Eye (tissue), 1 donor: ENCODE measurements around the gene STXBP1.
"Not testable (repeated sequence)": the region's sequence is repeated elsewhere in the genome, so short reads cannot be mapped to it uniquely, and the experiment has no call there.

Source experiments
- DNase-seq: peaks from one replicate; pipeline ENCODE4 v3.0.0-alpha.2; 2015

The STXBP1 gene

DNA sequence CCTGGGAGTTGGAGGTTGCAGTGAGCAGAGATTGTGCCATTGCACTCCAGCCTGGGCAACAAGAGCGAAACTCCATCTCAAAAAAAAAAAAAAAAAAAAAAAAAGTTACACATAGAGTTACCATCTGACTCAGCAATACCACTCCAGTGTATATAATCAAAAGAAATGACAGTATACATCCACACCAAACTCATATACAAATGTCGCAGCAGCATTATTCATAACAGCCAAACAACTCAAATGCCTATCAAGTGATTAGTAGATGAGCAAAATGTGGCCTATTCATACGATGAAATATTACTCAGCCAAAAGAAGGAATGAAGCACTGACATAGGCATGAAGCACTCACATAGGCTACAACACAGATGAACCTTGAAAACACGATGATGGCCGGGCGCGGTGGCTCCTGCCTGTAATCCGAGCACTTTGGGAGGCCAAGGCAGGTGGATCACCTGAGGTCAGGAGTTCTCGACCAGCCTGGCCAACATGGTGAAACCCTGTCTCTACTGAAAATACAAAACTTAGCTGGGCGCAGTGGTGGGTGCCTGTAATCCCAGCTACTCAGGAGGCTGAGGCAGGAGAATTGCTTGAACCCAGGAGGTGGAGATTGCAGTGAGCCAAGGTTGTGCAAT, 9.4 kb downstream of the STXBP1 start:
- DNase-seq, result not testable (repeated sequence)

DNA sequence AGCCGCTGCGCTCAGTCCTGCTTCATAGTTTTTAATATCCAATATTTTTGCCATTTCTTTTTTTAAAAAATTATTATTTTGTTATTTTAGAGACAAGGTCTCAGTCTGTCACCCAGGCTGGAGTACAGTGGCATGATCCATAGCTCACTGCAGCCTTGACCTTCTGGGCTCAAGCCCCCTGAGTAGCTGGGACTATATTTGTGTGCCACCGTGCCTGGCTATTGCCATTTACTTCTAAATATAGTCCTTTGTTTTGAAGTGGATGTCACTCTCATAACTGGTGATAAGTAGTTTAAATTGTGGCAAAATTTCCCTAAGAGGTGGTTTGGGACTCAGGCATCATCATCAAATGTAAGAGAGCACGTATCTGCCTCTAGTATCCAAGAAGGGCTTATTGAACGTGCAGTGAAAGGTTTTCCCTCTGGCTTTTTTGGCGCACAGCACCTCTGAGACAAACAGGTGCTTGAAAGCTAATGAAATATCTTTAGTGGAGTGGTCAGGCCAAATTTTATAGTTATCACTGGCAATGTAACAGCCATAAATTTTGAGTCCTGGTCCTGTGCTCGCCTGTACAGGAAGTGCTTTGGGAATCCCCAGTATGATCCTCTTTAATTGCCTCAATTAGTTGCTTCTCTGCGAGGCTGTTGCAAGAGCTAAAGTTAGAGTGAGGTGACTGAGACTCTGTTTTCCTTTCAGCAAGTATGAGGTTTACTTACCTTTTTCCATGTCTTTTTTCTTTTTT, 14.8 kb downstream of the STXBP1 start:
- no peak for DNase-seq

DNA sequence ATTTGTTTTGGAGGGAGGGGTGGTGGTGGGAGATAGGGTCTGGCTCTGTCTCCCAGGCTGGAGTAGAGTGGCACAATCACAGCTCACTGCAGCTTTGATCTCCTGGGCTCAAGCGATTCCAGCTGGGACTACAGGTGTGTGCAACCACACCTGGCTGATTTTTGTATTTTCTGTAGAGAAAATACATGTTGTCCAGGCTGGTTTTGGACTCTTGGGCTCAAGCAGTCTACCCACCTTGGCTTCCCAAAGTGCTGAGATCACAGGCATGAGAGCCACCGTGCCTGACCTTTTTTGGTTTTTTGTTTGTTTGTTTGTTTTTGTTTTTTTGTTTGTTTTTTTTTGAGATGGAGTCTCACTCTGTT, 15.4 kb downstream of the STXBP1 start:
- no peak for DNase-seq

DNA sequence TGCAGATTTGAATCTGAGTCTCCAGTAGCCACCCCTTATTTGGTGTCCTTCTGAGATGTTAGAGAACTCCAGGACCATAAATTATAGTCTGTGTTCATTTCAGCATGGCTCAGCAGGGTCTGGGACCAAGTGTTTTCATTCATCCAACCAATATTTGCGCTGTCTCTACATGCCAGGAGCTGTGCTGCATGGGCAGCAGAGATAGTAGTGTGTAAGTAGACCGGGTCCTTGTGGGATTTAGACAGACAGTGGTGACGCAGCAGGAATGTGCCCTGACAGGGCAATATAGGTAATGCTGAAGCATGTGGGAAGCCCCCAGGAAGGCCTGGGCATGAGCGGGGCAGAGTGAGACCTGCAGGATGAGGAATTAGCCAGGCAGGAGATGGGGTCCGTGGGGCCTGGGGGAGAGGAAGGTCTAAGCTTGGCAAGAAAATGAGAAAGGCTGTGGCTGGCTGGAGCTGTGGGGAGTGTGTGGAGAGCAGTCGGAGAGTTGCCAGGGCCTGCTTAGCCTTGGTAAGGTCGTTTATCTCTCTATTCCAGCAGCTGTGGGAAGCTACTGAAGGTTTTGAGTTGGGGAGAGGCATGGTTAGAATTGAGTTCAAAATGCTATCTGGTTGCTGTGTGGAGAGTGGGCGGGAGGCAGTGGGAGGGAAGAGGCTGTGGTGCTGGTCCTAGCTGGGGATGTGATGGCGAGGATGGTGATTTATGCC, 16.8 kb downstream of the STXBP1 start:
- DNase-seq, result no peak

DNA sequence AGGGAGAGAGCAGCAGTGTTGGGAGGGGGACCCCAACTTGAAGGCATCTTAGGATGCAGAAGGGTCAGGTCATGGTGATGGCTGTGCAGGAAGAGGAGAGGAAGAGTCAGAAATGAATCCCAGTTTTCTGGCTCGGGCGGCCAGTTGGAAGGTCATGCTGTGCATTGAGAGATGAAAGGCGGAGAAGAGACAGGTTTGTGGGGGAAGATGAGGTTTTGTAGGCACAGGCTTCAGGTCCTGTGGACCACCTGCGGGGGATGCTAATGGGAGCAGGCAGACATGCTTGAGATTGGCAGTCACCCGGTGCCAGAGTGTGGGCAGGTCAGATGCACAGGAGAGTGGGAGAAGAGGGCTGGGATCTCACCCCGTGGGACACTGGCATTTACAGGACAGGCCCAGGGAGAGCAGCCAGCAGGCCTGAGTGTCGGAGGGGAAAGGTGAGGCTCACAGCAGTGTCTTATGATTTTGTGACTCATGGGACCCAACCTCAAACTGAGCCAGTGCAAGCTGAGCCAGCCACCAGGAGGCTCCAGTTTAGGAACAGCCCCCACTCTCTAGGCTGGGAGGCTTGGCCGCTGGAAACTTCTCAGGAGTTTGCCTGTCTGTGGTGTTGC, 17.5 kb downstream of the STXBP1 start:
- DNase-seq, result no peak

DNA sequence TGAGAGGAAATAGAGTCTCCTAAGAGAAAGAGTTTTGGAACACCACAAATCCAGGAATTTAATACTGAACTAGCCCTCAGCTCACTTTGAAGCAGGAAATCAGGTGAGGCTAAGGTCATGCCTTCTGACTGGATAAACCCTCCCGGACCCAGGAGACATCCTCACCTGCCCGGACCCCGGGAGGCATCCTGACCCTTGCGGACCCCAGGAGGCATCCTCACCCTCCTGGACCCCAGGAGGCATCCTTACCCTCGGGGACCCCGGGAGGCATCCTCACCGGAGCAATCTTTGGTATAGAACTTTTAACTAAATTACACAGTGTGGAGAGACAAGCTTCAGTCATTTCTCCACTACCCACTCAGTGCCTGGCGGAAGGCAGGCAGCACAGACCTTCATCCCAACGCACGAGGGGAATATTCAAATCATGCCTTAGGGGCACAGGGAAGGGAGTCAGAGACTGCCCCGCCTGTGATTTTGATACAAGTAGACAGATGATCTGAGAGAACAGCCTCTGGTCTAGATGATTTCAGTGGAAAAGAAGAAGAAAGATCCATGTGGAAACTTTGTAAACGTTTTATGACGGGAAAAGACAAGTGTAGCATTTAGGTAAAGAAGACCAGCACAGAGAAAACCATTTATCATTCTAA, 21.3 kb downstream of the STXBP1 start:
- peak; percentile 78 for DNase-seq

DNA sequence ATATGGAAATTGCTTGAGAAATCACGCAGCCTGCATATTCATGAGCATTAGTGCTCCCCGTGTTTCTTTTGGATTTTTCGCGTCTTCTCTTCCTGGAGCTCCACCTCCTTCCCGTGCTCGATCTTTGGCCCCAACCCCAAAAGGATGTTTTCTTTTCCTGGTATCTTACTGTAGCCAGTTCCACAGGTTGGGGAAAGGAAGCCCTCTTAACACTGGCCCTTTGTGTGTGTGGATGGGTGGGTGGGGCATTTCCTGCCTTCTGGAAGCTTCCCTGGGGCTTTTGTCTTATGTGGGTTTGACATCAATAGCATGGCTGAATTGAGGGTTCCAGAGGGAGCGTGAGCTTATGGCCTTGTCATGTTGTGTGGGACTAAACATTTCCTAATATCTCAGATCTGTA, 21.9 kb downstream of the STXBP1 start:
- DNase-seq, result no peak

DNA sequence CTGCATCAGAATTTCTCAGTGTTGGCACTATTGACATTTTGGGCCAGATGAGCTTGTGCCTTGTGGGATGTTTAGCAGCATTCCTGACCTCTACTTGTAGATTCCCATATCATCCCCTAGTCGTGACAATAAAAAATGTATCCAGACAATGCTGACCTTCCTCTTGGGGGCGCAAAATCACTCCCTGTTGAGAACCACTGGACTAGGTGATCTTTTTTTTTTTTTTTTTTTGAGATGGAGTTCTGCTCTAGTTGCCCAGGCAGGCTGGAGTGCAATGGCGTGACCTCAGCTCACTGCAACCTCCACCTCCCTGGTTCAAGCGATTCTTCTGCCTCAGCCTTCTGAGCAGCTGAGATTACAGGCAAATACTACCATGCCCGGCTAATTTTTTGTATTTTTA, 22.6 kb downstream of the STXBP1 start:
- DNase-seq, result no peak

DNA sequence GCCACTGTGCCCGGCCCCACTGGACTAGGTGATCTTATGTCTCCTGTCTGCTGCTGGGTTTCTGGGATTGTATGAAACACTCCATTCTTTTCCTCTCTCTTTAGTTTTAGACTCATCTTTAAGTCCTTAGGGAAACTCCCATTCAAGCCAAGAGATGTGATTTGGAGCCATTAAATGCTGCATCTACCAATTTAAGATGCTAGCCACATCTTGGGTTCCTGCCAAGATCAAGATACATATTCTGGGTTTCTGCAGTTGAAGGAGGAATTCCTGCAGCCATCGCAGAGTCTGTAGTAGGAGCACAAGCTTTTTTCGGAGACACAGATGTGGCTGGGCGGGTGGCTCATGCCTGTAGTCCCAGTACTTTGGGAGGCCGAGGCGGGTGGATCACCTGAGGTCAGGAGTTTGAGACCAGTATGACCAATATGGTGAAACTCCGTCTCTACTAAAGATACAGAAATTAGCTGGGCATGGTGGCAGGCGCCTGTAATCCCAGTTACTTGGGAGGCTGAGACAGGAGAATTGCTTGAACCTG, 23.2 kb downstream of the STXBP1 start:
- DNase-seq, result no peak

DNA sequence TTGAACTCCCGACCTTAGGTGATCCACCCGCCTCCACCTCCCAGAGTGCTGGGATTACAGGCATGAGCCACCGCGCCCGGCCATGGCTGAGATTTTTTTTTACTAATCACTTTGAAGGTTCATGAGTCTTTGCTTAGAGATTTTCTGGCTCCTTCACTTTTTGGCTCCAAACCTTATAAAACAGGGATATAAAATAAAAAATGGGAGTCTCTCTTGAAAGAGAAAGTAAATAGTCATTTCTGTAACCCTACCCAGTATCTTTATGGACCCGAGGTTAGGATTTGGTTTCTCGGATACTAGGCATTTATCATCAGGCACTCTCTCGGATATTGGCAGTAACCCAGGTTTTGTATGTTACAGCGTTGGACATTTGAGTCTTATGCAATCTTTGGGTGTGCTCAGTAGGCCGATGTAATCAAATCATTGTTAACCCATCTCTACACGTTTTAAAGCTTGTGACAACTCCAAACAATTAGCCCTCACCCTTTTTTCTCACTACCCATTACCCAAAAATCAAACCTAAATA, 25.3 kb downstream of the STXBP1 start:
- no peak for DNase-seq

DNA sequence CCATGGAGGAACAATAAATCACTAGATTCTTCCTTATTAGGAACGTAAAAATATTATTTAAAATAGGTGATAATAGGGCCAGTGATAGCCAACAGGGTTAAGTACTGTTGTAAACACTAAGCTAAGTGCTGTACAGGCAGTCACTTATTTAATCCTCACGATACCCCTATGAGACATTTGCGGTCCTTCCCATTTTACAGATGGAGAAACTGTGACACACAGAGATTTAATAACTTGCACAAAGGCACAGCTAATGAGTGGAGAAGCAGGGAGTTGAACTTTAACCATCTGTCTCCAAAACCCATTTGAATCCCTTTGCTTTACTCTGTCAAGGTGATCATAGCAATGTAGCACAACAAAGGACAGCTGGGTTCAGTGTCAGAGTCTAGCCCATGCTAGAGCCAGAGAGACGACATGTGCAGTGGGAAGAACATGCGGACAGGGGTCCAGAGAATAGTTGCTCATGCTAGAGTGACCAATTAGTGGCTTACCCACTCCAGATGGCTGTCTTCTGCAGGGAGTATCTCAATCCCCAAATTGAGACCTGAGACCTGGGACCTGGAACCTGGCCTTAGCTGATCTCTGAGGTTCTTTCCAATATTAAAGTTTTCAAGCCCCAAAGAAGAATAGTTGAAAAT, 28.9 kb downstream of the STXBP1 start:
- peak; percentile 46 for DNase-seq

DNA sequence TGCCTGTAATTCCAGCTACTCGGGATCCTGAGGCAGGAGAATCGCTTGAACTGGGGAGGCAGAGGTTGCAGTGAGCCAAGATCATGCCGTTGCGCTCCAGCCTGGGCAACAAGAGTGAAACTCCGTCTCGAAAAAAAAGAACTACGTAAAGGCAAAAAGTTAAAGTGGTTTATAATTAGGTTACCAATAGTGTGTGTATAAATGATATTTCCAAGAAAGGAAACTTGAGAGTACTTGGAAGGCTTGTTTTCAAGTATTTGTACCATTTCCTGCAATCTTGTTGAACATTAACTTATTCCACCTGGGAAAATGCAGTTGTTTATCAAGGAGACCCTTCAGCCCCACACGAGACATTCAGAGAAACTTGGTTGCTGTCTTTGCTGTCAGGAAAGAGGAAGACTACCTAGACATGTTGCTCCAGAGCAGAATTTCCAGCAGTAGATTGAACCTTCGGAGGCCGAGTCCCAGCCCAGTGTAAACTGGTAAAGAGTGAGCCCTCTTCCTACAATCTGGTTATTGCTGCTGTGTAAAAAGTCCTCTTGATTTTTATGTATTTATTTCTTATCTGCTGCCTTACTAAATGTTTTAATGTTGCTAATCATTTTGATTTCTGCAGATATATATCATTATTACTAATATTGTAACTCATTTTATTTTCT, 30.1 kb downstream of the STXBP1 start:
- DNase-seq, result no peak

DNA sequence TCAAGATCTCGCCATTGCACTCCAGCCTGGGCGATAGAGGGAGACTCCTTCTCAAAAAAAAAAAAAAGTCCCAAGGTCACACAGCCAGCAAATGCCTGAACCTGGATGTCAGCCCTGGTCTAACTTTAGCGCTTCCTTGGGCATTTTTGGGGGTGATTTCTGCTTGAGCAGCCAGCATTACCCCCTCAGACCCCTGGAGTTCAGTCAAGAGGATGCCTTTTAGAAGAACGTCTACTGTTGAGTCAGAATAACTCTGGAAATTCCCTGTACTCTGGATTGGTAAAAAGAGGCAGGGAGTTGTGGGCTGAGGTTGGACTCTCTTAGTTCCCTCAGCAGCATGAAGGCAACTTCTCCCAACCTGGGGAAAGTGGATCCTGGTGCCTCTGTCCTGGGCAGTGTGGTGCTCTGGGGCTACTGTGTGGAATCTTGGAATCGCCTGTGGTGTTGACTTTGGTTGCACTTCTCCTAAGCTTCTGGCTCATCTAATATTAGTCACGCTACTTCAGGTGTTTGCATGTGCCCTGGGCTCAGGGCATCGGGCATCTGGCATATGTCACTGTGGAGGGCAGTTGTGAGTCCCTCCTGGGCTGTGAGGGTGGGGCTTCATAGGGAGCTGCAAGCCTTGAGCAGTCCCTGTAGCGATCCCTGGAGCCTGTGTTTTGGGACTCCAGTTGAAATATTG, 32.2 kb downstream of the STXBP1 start:
- DNase-seq, result no peak

DNA sequence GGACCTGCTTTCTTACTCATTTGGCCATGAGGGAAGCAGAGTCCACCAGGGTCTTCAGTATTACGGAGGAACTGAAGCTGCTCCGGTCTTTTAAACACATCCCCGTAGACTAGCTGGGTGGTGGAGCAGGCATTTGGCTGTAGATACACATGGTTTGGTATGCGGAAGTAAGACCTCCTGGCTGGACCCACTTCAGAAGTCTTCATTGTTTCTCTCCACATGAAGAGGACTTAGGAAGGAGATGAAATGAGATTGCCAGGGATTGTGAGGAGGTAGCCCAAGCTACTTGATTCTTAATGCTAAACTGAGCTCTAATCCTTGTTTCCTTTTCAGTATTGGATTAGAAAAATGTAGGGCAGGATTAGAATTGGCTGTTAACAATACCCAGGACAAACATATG, 32.9 kb downstream of the STXBP1 start:
- DNase-seq, result no peak

DNA sequence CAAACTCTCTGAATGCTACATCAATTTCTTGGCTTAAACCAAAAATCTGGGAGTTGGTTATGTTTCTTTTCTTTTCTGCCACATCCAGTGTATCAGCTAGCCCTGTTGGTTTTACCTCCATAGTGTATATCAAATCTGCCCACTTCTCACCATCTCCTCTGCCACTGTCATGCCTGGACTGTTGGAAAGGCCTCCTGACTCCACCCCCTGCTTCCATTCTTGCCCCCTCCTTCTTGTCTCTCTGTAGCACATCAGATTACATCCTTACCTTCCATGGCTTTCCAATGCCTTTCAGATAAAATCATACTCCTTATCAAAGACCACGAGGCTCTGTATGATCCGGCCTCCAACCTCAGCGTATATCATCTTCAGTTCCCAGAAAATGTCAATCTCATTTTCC, 35.4 kb downstream of the STXBP1 start:
- no peak for DNase-seq

DNA sequence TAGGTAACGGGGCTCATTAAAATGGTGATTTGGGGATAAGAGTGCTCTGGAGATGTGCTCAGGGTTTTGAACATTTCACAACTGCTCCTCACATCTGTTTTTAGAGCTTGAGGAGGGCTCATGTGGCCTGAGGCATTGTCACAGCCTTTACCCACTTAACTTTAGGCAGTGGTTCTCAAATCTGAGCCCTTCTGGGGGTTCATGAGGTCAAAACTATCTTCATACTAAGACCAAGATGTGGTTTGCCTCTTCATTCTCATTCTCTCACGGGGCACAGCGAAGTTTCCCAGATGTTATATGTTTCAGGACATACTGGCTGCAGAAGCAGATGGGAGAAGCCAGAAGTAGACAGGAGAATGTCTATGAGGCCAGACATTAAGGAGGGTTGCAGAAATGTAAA, 38.4 kb downstream of the STXBP1 start:
- no peak for DNase-seq

DNA sequence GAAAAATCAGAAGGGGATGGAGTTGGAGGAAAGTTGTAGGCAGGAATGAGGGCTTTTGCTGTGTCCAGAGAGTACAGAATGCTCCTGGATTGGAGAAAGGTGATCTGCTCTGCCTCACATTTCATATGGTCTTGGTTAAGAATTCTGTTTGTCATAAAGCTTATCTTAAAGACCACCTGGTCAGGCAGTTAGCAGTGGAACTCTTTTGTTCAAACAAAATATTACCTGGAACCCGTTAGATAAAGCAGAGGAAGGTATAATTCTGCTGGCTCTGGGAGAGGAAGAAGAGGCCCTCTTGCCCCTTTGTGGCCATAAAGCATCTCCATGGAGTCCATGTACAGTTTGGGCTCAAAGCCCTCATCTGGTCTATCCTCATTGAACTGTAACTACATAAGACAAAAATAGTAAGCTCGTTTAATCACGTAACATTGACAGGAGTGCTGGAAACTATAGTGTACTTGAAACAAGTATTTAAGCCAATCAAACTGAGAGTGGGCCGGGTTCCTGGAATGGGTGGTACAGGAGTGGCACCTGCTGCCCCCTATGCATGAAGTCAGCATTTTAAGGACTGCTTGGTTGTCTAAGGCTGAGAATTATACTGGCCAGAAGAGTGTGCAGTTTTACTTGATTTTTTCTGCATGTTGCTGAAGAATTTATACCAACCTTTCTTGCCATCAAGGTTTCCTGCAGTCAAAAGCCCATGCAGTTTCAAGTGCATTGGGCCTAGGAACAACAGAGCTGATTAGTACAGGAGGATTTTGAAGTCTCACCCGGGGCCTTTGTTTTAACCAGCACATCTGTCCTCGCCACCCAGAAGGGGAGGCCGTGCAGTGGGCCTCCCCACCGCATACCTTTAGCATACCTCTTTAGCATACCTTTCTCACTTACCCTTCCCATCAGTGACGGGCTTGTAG, 39.9 kb downstream of the STXBP1 start:
- no peak for DNase-seq

DNA sequence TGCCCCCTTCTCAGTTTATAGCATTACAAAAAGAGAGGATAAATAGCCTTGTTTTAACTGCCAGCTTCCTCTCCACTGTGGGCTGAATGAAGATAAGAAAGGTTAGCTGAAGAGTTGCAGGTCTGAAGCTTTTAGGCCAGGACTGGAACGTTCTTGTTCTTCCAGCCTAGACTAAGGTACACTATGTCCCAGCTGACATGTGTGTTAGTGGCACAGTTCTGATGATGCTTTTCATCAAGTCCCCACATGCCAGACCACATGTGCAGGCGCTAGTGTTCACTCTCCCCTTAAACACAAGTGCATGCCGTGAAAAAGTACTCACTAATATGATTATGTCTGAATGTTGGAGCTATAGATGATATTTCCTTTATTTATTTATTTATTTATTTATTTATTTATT, 40.7 kb downstream of the STXBP1 start:
- no peak for DNase-seq

DNA sequence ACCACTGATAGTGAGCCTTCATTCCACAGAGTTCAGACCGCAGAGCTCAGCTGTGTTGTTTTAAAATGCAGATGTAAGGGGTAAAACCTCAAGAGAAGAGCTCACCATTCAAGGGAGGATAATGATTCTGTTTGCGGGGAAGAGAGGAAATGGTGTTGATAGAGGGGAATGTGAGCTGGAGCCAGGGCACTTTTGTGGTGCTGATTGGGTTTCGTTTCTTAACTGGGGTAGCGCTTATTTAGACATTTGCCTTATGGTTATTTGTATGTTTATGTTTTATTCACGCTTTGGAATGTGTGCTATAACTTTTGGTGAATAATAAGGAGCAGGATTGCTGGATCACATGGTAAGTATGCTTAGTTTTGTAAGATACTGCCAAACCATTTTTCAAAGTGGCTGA, 42.5 kb downstream of the STXBP1 start:
- no peak for DNase-seq

DNA sequence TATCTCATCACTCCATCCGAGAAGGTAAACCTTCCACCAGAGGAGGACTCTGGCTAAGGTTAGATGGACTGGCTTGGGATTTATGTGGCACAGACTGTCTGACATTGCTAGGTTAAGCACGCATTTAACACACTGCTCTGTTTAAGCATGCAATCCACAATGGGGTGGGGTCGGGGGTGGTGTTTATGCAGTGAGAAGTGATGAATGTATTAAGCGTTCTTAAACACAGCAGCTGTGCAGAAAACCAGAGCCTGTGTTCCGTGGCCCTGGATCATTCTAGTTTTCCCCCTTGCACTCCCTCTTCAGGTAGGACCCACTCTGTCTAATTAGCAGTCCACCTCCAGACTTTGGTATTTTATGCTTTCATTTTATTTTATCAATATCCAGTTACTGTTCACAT, 46.4 kb downstream of the STXBP1 start:
- DNase-seq, result no peak
